ENCODE measurements around the gene OR2T10. TPM values are rescaled to one million over a fixed set of nuclear protein-coding genes. Genes with fewer than 3 reads are reported as not detected.
"Not testable (repeated sequence)": the region's sequence is repeated elsewhere in the genome, so short reads cannot be mapped to it uniquely, and the experiment has no call there.

The OR2T10 gene
- total and polyA plus RNA-seq, 7 donors = 0.01 TPM; not detected in 6

- H3K4me3 ChIP-seq; DNase-seq; H3K9me3 ChIP-seq; H3K27ac ChIP-seq; intact Hi-C loops (cut with DNase I); H3K27me3 ChIP-seq; H3K4me1 ChIP-seq; H3K36me3 ChIP-seq: not testable (repeated sequence)
- no CpG with 5 or more reads among the region's 1 CpG for WGBS, 2 donors
Measured at GRCh38 chr1:248572049-248572448, 25.5 kb downstream of the OR2T10 start.

- H3K4me1 ChIP-seq; H3K4me3 ChIP-seq; H3K36me3 ChIP-seq; H3K9me3 ChIP-seq; intact Hi-C loops (cut with DNase I); H3K27ac ChIP-seq; H3K27me3 ChIP-seq; DNase-seq: not testable (repeated sequence)
- 61 to 64% methylated on average over 3 of the region's 3 CpGs for WGBS, 2 donors
Measured at GRCh38 chr1:248570811-248571210, 26.7 kb downstream of the OR2T10 start.

GRCh38 chr1:248569049-248569448 is 28.5 kb downstream of the OR2T10 start:
- intact Hi-C loops (cut with DNase I); H3K27me3 ChIP-seq; DNase-seq; H3K4me1 ChIP-seq; H3K27ac ChIP-seq; H3K36me3 ChIP-seq; H3K9me3 ChIP-seq; H3K4me3 ChIP-seq: not testable (repeated sequence)
- 7 to 65% methylated on average over 2 of the region's 2 CpGs for WGBS, 2 donors

GRCh38 chr1:248565530-248566373 is 31.7 kb downstream of the OR2T10 start:
- H3K4me1 ChIP-seq; intact Hi-C loops (cut with DNase I); H3K27me3 ChIP-seq; H3K36me3 ChIP-seq; H3K9me3 ChIP-seq; H3K27ac ChIP-seq; DNase-seq; H3K4me3 ChIP-seq: not testable (repeated sequence)
- whole genome bisulfite sequencing, 2 donors = 61 to 69% methylated on average over 11 of the region's 11 CpGs

GRCh38 chr1:248562672-248563071 is 34.8 kb downstream of the OR2T10 start, which contains the start of gene OR2T29:
Gene OR2T29, minus strand, starts transcription at chr1:248562772. Its CDS starts 3,281 bp downstream, at chr1:248559491.
- H3K27ac ChIP-seq; H3K36me3 ChIP-seq; H3K4me3 ChIP-seq; intact Hi-C loops (cut with DNase I); DNase-seq; H3K9me3 ChIP-seq; H3K27me3 ChIP-seq; H3K4me1 ChIP-seq: not testable (repeated sequence)
- WGBS, 2 donors = 81 to 84% methylated on average over 2 to 3 of the region's 3 CpGs

- H3K27me3 ChIP-seq; H3K9me3 ChIP-seq; H3K36me3 ChIP-seq; H3K27ac ChIP-seq; H3K4me3 ChIP-seq; H3K4me1 ChIP-seq; intact Hi-C loops (cut with DNase I); DNase-seq: not testable (repeated sequence)
- WGBS, 2 donors = no CpG with 5 or more reads among the region's 6 CpGs
Measured at GRCh38 chr1:248551027-248551426, 46.5 kb downstream of the OR2T10 start.

GRCh38 chr1:248547383-248547782 is 50.1 kb downstream of the OR2T10 start:
- intact Hi-C loops (cut with DNase I); H3K36me3 ChIP-seq; DNase-seq; H3K4me1 ChIP-seq; H3K4me3 ChIP-seq; H3K27ac ChIP-seq; H3K27me3 ChIP-seq; H3K9me3 ChIP-seq: not testable (repeated sequence)
- no CpG with 5 or more reads among the region's 2 CpGs for WGBS, 2 donors

Small RNA genes within 50 kb of the gene (small RNA-seq; reads per million reads assigned to genes)
- gene RF00019 = 0 reads per million in 3 donors

Other genes starting within 250 kb of the OR2T10 start
- not detected for gene OR14C36, start 248.9 kb downstream of the OR2T10 start, total RNA-seq
- not detected for gene OR14C36, start 248.9 kb downstream of the OR2T10 start, polyA plus RNA-seq
- gene OR2T4, start 236.0 kb downstream of the OR2T10 start, total RNA-seq = not detected
- not detected for gene OR2T4, start 236.0 kb downstream of the OR2T10 start, polyA plus RNA-seq
- not detected for gene OR2T6, start 222.0 kb downstream of the OR2T10 start, total RNA-seq
- not detected for gene OR2T6, start 222.0 kb downstream of the OR2T10 start, polyA plus RNA-seq
- not detected for gene OR2T1, start 194.7 kb downstream of the OR2T10 start, total RNA-seq
- not detected for gene OR2T1, start 194.7 kb downstream of the OR2T10 start, polyA plus RNA-seq
- not detected for gene OR2T2, start 152.1 kb downstream of the OR2T10 start, total RNA-seq
- gene OR2T2, start 152.1 kb downstream of the OR2T10 start, polyA plus RNA-seq = not detected
- not detected for gene OR2T3, start 124.3 kb downstream of the OR2T10 start, total RNA-seq
- gene OR2T3, start 124.3 kb downstream of the OR2T10 start, polyA plus RNA-seq = not detected
- not detected for gene OR2T5, start 109.1 kb downstream of the OR2T10 start, total RNA-seq
- gene OR2T5, start 109.1 kb downstream of the OR2T10 start, polyA plus RNA-seq = not detected
- gene OR2G6, start 89.6 kb downstream of the OR2T10 start, total RNA-seq = not detected
- not detected for gene OR2G6, start 89.6 kb downstream of the OR2T10 start, polyA plus RNA-seq
- not detected for gene OR2T29, start 34.9 kb downstream of the OR2T10 start, total RNA-seq
- gene OR2T29, start 34.9 kb downstream of the OR2T10 start, polyA plus RNA-seq = not detected
- gene OR2T34, start 22.9 kb downstream of the OR2T10 start, total RNA-seq = not detected
- not detected for gene OR2T34, start 22.9 kb downstream of the OR2T10 start, polyA plus RNA-seq
- not detected for gene OR2T11, start 37.4 kb upstream of the OR2T10 start, total RNA-seq
- not detected for gene OR2T11, start 37.4 kb upstream of the OR2T10 start, polyA plus RNA-seq
- not detected for gene OR2T35, start 47.6 kb upstream of the OR2T10 start, total RNA-seq
- not detected for gene OR2T35, start 47.6 kb upstream of the OR2T10 start, polyA plus RNA-seq
- gene OR2T27, start 57.8 kb upstream of the OR2T10 start, total RNA-seq = not detected
- not detected for gene OR2T27, start 57.8 kb upstream of the OR2T10 start, polyA plus RNA-seq
- not detected for gene OR14I1, start 105.1 kb upstream of the OR2T10 start, total RNA-seq
- gene OR14I1, start 105.1 kb upstream of the OR2T10 start, polyA plus RNA-seq = not detected
- 1 to 10 TPM in 1 of 4 donors, under 1 TPM in 1, not detected in 2; 0.36 to 1.1 TPM for gene LYPD8, start 158.1 kb upstream of the OR2T10 start, total RNA-seq
- 100 to 1,000 TPM; 111 to 237 (median 176) TPM for gene LYPD8, start 158.1 kb upstream of the OR2T10 start, polyA plus RNA-seq
- gene SH3BP5L, start 228.2 kb upstream of the OR2T10 start, total RNA-seq = 10 to 100 TPM; 13.7 to 18.3 (median 15.3) TPM
- gene SH3BP5L, start 228.2 kb upstream of the OR2T10 start, polyA plus RNA-seq = 10 to 100 TPM; 16.2 to 23.5 (median 19.0) TPM
- gene ZNF672, start 240.5 kb upstream of the OR2T10 start, total RNA-seq = 10 to 100 TPM; 17.5 to 31.1 (median 22.5) TPM
- 10 to 100 TPM; 14.4 to 25.6 (median 17.6) TPM for gene ZNF672, start 240.5 kb upstream of the OR2T10 start, polyA plus RNA-seq

Data from sigmoid colon (tissue), 7 donors.